Measurements from ENCODE around the gene NFAM1.

DNA sequence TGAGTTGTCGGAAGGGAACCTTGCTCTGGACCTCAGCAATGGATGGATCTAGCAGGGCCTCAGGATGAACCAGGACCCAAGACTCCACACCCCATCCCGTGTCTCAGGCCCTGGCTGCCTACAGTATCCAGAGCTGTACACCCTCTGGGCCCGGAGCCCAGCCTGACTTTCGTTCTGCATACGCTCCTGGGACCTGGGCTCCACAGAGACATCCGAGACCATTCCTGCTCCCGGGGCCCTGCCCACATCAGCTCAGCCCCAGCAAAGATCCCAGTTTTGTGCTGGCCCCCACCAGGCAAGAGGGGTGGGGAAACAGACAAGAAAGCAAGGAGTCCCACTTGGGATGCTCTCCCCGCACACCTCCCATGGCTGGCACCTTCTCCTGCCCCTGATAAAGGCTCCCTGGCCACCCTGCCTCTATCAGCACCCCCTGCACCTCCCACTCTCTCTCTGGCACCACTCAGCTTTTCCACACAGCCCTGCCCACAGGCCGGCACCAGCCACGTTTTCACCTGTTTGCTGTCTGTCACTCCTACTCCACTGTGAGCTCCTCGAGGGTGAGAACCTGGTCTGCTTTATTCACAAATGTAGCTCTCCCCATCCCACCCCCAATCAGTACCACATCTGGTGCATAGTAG lies 97.2 kb downstream of the NFAM1 start:
- TF ChIP-seq, protein P1, sequence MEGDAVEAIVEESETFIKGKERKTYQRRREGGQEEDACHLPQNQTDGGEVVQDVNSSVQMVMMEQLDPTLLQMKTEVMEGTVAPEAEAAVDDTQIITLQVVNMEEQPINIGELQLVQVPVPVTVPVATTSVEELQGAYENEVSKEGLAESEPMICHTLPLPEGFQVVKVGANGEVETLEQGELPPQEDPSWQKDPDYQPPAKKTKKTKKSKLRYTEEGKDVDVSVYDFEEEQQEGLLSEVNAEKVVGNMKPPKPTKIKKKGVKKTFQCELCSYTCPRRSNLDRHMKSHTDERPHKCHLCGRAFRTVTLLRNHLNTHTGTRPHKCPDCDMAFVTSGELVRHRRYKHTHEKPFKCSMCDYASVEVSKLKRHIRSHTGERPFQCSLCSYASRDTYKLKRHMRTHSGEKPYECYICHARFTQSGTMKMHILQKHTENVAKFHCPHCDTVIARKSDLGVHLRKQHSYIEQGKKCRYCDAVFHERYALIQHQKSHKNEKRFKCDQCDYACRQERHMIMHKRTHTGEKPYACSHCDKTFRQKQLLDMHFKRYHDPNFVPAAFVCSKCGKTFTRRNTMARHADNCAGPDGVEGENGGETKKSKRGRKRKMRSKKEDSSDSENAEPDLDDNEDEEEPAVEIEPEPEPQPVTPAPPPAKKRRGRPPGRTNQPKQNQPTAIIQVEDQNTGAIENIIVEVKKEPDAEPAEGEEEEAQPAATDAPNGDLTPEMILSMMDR (IDR thresholded peaks at IDR 0.05 in 2 of 3, conservative IDR thresholded peaks at IDR 0.05 in 1 of 3; ENCODE audit: borderline replicate concordance in 1 of 3, insufficient read depth in 1 of 3, low read depth in 2 of 3, low read length in 2 of 3) = no peak
- TF ChIP-seq RAD21 (IDR thresholded peaks at IDR 0.05; ENCODE audit: low read depth) (no peak), POLR2A (IDR thresholded peaks at IDR 0.05; ENCODE audit: borderline replicate concordance, extremely low read depth, insufficient read depth, insufficient read length) (no peak), POLR2AphosphoS5 (IDR thresholded peaks at IDR 0.05; ENCODE audit: low read depth, low read length) (no peak), EZH2 (IDR thresholded peaks at IDR 0.05) (no peak), CEBPB (IDR thresholded peaks at IDR 0.05; ENCODE audit: low read depth) (no peak), ZNF274 (IDR thresholded peaks at IDR 0.05; ENCODE audit: low read depth, low read length) (no peak), YY1 (IDR thresholded peaks at IDR 0.05; ENCODE audit: extremely low read depth, insufficient replicate concordance, low read depth, low read length) (no peak)
- TF ChIP-seq, protein P2, sequence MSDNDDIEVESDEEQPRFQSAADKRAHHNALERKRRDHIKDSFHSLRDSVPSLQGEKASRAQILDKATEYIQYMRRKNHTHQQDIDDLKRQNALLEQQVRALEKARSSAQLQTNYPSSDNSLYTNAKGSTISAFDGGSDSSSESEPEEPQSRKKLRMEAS (IDR thresholded peaks at IDR 0.05) = no peak
- TF ChIP-seq, protein P3, sequence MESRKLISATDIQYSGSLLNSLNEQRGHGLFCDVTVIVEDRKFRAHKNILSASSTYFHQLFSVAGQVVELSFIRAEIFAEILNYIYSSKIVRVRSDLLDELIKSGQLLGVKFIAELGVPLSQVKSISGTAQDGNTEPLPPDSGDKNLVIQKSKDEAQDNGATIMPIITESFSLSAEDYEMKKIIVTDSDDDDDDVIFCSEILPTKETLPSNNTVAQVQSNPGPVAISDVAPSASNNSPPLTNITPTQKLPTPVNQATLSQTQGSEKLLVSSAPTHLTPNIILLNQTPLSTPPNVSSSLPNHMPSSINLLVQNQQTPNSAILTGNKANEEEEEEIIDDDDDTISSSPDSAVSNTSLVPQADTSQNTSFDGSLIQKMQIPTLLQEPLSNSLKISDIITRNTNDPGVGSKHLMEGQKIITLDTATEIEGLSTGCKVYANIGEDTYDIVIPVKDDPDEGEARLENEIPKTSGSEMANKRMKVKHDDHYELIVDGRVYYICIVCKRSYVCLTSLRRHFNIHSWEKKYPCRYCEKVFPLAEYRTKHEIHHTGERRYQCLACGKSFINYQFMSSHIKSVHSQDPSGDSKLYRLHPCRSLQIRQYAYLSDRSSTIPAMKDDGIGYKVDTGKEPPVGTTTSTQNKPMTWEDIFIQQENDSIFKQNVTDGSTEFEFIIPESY (IDR thresholded peaks at IDR 0.05; ENCODE audit: extremely low read depth, insufficient replicate concordance, low read length) = no peak
